Measurements from ENCODE around the gene UGT8.
"Not testable (repeated sequence)": the region's sequence is repeated elsewhere in the genome, so short reads cannot be mapped to it uniquely, and the experiment has no call there.

UGT8 gene, protein sequence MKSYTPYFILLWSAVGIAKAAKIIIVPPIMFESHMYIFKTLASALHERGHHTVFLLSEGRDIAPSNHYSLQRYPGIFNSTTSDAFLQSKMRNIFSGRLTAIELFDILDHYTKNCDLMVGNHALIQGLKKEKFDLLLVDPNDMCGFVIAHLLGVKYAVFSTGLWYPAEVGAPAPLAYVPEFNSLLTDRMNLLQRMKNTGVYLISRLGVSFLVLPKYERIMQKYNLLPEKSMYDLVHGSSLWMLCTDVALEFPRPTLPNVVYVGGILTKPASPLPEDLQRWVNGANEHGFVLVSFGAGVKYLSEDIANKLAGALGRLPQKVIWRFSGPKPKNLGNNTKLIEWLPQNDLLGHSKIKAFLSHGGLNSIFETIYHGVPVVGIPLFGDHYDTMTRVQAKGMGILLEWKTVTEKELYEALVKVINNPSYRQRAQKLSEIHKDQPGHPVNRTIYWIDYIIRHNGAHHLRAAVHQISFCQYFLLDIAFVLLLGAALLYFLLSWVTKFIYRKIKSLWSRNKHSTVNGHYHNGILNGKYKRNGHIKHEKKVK

GRCh38 chr4:114598191-114599121, at the start of gene UGT8:
Gene UGT8, plus strand, starts transcription at chr4:114598807. Its CDS starts 24,074 bp downstream, at chr4:114622881.
- peak; percentile 86 for DNase-seq

DNA sequence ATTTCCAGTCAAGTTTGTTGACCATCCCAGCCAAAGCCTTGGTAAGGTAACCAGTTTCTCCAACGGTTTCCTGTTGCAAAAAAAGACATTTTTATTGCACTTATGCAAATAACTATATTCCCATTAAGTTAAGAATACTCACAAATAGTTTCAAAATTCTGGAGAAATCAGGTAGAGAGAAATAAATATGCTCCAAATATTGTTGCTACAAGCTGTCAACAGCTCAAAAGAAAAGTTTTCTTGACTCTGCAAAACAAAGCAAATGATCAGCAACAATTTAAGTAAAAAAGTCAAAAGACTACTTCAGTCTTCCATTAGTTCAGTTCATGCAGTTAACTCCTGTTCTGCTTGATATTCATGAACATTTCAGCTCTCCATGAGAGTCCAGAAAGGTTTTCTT, 49.0 kb upstream of the UGT8 start:
- DNase-seq: no peak

GRCh38 chr4:114558446-114559020, 40.1 kb upstream of the UGT8 start:
- DNase-seq: peak; percentile 5

- no peak for DNase-seq
Measured at GRCh38 chr4:114561590-114561989, 37.0 kb upstream of the UGT8 start.

- DNase-seq: no peak
Measured at GRCh38 chr4:114562176-114562904, 36.3 kb upstream of the UGT8 start.

- DNase-seq: no peak
Measured at GRCh38 chr4:114563536-114564315, 34.9 kb upstream of the UGT8 start.

GRCh38 chr4:114577386-114577785, 21.2 kb upstream of the UGT8 start:
- DNase-seq: no peak

- DNase-seq: no peak
Measured at GRCh38 chr4:114582621-114583020, 16.0 kb upstream of the UGT8 start.

GRCh38 chr4:114588305-114588704, 10.3 kb upstream of the UGT8 start:
- DNase-seq: no peak

GRCh38 chr4:114590360-114590759, 8.2 kb upstream of the UGT8 start:
- DNase-seq: not testable (repeated sequence)

DNA sequence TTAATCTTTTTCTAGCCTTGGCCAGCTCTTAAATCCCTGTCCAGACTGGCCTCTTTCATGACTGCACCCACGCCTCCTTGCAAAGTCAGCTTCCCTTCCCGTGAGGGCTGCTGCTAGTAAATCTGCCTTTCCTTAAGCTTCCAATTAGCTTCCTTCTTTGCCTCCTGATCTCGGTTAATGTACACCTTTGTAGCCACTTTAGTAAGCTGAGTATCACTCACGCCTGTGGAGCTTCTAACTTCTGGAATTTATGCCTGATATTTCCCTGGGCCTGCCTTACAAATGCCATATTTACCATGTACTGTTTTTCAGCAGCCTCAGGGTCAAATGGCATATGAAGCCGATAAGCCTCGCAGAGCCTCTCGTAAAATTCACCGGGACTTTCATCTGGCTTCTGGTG, 5.1 kb upstream of the UGT8 start:
- DNase-seq: no peak

GRCh38 chr4:114595207-114595606, 3.4 kb upstream of the UGT8 start:
- no peak for DNase-seq

DNA sequence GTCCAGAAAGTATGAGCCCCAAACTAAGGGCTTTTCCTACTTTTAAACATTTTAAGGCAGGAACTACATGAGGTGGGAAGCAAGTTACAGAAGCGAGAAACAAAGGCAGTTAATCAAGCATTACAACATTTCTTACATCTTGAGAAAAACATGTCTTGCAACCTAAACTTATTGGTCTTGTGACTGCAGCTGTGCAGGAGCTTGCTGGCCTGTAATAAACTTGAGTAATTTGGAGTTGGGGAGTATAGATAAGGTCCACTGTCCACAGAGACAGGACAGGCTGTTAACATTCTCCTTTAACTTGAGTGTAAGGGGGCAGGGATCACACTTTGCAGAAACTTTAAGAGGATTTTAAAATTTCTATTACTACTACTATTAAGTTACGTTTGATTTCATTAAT, 2.7 kb upstream of the UGT8 start:
- no peak for DNase-seq

DNA sequence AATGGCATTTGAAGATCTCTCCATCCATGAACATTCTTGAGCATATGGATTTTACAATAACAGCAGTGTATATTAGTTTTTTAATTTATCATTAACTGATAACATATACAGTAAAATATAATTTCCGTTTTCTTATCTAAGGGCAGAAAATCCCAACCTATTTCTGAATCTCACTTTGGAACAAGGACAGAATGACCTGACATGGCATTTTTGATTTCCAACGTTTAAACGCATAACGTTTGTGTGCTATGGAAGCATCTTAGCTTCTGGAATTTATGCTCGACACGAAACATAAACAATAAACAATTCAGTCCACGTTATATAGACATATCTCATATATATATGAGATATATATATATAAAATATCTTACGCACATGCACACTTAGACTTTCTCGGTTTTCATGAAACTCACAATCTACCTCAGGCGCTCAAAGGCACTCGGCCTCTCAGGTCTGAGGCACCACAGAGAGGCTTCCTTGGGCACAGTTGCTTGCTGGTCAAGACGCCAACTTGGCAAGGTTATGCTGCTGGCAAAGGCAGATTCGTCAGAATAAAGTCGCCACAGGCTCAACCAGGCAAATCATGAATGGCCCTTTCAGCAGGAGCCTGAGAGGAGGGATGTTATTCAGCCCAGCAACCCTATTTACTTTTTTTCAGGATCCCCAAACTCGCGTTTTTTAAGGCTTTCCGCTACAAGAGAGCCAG, 1.0 kb upstream of the UGT8 start:
- no peak for DNase-seq

- DNase-seq: peak; percentile 80
Measured at GRCh38 chr4:114599231-114599902, 760 bp downstream of the UGT8 start.

GRCh38 chr4:114599903-114600552, 1.4 kb downstream of the UGT8 start:
- no peak for DNase-seq

GRCh38 chr4:114600672-114601071, 2.1 kb downstream of the UGT8 start:
- DNase-seq: no peak

- no peak for DNase-seq
Measured at GRCh38 chr4:114601304-114602052, 2.9 kb downstream of the UGT8 start.

DNA sequence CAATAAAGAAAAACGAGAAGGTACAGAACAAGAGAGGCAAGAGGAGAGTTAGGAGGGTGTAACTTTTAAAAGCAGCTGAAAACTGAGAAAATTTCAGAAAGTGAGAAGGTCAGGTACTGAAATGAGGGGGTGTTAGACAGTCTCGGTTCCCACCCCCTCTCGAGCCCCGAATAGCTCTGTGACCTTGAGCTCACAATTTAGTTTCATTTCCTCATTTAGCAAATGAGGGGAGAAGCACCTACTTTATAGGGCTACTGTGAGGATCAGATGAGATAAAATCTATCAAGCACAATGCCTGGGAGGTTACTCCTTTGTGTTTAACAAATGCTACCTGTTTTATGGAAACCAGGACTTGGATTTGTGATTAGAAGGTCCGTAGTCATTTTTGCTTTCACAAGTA, 4.9 kb downstream of the UGT8 start:
- DNase-seq: no peak
